Mesenchymal stem cell (in vitro differentiated cells and primary cell): ENCODE measurements around the gene RTRAF.

ENCODE experiments used
- DNase-seq: peaks from one replicate; pipeline ENCODE4 v3.0.0-alpha.2; 2013
- H2AFZ ChIP-seq: one replicate; pipeline ENCODE4 v1.6.1; 2013; ENCODE audit warnings: low read depth, mild to moderate bottlenecking, control low read depth, inconsistent platforms, low read length, moderate library complexity
- H2AK5ac ChIP-seq: 2 replicates; pipeline ENCODE4 v1.6.1; 2013; ENCODE audit warnings: low read length, moderate library complexity, mild to moderate bottlenecking, inconsistent platforms; ENCODE audit not compliant: severe bottlenecking
- H2BK120ac ChIP-seq: one replicate; pipeline ENCODE4 v1.6.1; 2013; ENCODE audit warnings: low read depth, mild to moderate bottlenecking, inconsistent platforms, low read length, moderate library complexity
- H2BK12ac ChIP-seq, 2 experiments: one replicate each; pipeline ENCODE4 v1.6.1; 2013; ENCODE audit warnings: inconsistent platforms in 2 of 2, low read length in 2 of 2, mild to moderate bottlenecking in 2 of 2, moderate library complexity in 2 of 2, control low read depth in 1 of 2
- H2BK15ac ChIP-seq: one replicate; pipeline ENCODE4 v1.6.1; 2013; ENCODE audit warnings: mild to moderate bottlenecking, low read depth, inconsistent platforms; ENCODE audit not compliant: poor library complexity, severe bottlenecking
- H2BK5ac ChIP-seq: 2 replicates; pipeline ENCODE4 v1.6.1; 2013; ENCODE audit warnings: low read depth, mild to moderate bottlenecking, low read length, control low read depth, inconsistent platforms; ENCODE audit not compliant: poor library complexity, severe bottlenecking
- H3K14ac ChIP-seq, 2 experiments: one replicate each; pipeline ENCODE4 v1.6.1; 2013; ENCODE audit warnings: inconsistent platforms in 2 of 2, low read length in 2 of 2, control low read depth in 1 of 2, mild to moderate bottlenecking in 1 of 2, moderate library complexity in 1 of 2
- H3K18ac ChIP-seq, 2 experiments: one replicate each; pipeline ENCODE4 v1.6.1; 2013; ENCODE audit warnings: inconsistent platforms in 2 of 2, low read length in 2 of 2, control low read depth in 1 of 2, low read depth in 1 of 2, mild to moderate bottlenecking in 1 of 2
- H3K23ac ChIP-seq, 2 experiments: one replicate each; pipeline ENCODE4 v1.6.1; 2013; ENCODE audit warnings: inconsistent platforms in 2 of 2, low read length in 2 of 2, mild to moderate bottlenecking in 2 of 2, moderate library complexity in 2 of 2, control low read depth in 1 of 2
- H3K27ac ChIP-seq: 2 replicates; pipeline ENCODE4 v1.5.1; 2013; ENCODE audit warnings: mild to moderate bottlenecking, moderate library complexity, low read length, control low read depth, inconsistent platforms; ENCODE audit not compliant: poor library complexity, severe bottlenecking
- H3K27me3 ChIP-seq, 2 experiments: 2 replicates each; pipeline versions ENCODE4 v1.6.1 to v1.7.0; 2013; ENCODE audit warnings: low read length in 2 of 2, mild to moderate bottlenecking in 2 of 2, moderate library complexity in 2 of 2, control low read depth in 1 of 2, inconsistent platforms in 1 of 2; ENCODE audit not compliant: control insufficient read depth in 1 of 2, insufficient read depth in 1 of 2
- H3K36me3 ChIP-seq, 2 experiments: 2 replicates each; pipeline versions ENCODE4 v1.6.1 to v1.7.0; 2013; ENCODE audit warnings: low read length in 2 of 2, control low read depth in 1 of 2, inconsistent platforms in 1 of 2, low read depth in 1 of 2, mild to moderate bottlenecking in 1 of 2; ENCODE audit not compliant: insufficient read depth in 2 of 2, control insufficient read depth in 1 of 2
- H3K4ac ChIP-seq, 2 experiments: one replicate each; pipeline ENCODE4 v1.6.1; 2013; ENCODE audit warnings: inconsistent platforms in 2 of 2, low read length in 2 of 2, mild to moderate bottlenecking in 2 of 2, moderate library complexity in 2 of 2, control low read depth in 1 of 2, low read depth in 1 of 2
- H3K4me1 ChIP-seq: 2 replicates; pipeline ENCODE4 v1.6.1; 2013; ENCODE audit warnings: low read depth, low read length, control low read depth; ENCODE audit not compliant: control insufficient read depth, insufficient read depth
- H3K4me2 ChIP-seq: 2 replicates; pipeline ENCODE4 v1.6.1; 2013; ENCODE audit warnings: low read length, mild to moderate bottlenecking, inconsistent platforms; ENCODE audit not compliant: poor library complexity, severe bottlenecking
- H3K4me3 ChIP-seq, 2 experiments: 2 replicates each; pipeline versions ENCODE4 v1.5.1 to v1.7.0; 2013; ENCODE audit warnings: low read length in 2 of 2, mild to moderate bottlenecking in 2 of 2, control low read depth in 1 of 2, low read depth in 1 of 2; ENCODE audit not compliant: insufficient read depth in 1 of 2
- H3K79me1 ChIP-seq: replicated peaks from 2 replicates; pipeline ENCODE4 v1.6.1; 2013; ENCODE audit warnings: mild to moderate bottlenecking, control low read depth, low read length, inconsistent platforms; ENCODE audit not compliant: poor library complexity, severe bottlenecking
- H3K9ac ChIP-seq: 2 replicates; pipeline ENCODE4 v1.7.0; 2013; ENCODE audit warnings: mild to moderate bottlenecking, low read length, moderate library complexity
- H3K9me3 ChIP-seq: 2 replicates; pipeline ENCODE4 v1.7.0; 2013; ENCODE audit warnings: mild to moderate bottlenecking, low read length; ENCODE audit not compliant: control insufficient read depth
- H4K8ac ChIP-seq: one replicate; pipeline ENCODE4 v1.6.1; 2013; ENCODE audit warnings: inconsistent platforms, mild to moderate bottlenecking, low read length, moderate library complexity
- H4K91ac ChIP-seq: one replicate; pipeline ENCODE4 v1.6.1; 2013; ENCODE audit warnings: mild to moderate bottlenecking, low read length, inconsistent platforms
- WGBS: methylation state at CpG from one replicate; pipeline ENCODE4 v1.1.7; 2013; ENCODE audit warnings: mixed read lengths; 5-methylcytosine and 5-hydroxymethylcytosine counted together

Gene RTRAF

DNA sequence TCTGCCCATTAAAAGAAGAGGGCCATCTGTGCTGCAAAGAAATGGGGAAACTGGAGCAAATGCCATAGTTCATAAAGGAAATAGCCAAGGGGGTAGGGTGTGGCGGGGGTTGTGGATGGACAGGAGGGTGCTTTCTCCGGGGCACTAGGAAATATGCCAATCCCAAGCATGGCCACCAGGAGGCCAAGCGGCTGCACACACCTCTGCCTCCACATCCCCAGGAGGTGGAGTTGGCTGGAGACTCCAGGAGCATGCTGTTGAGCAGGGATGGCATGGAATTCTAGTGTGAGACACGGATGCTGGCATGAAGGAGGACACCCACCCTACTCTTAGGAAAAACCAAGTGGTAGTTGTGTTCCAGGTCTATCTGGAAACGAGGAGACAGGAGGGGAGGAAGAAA is 54.3 kb downstream of the RTRAF start:
- H4K8ac ChIP-seq, result no peak overlapping the region
- 62% methylated on average over 1 of the region's 5 CpGs for WGBS
- peaks cover 3 to 36% of the 10 kb centered on the region in 2 experiments for H3K36me3 ChIP-seq
- peak; percentile 57 for DNase-seq
- peaks cover 0 to 25% of the 10 kb centered on the region in 2 experiments for H3K27me3 ChIP-seq
- H3K14ac ChIP-seq, result no peak overlapping the region
- no peak overlapping the region for H3K23ac ChIP-seq
- H3K27ac ChIP-seq, result no peak overlapping the region
- H3K9me3 ChIP-seq, result no peaks in the 10 kb centered on the region
- no peak overlapping the region for H3K4ac ChIP-seq
- H3K4me3 ChIP-seq, result no peak overlapping the region
- no peak overlapping the region for H2AK5ac ChIP-seq
- H3K9ac ChIP-seq, result no peak overlapping the region
- no peak overlapping the region for H4K91ac ChIP-seq
- H3K79me1 ChIP-seq, result no peaks in the 10 kb centered on the region
- H2BK12ac ChIP-seq, result no peak overlapping the region
- H3K4me2 ChIP-seq, result no peak overlapping the region
- H2AFZ ChIP-seq, result no peak overlapping the region
- H3K4me1 ChIP-seq, result peaks cover 3% of the 10 kb centered on the region
- H2BK120ac ChIP-seq, result no peak overlapping the region
- no peak overlapping the region for H2BK5ac ChIP-seq
- peak overlapping the region; percentile 9 for H2BK15ac ChIP-seq
- no peak overlapping the region for H3K18ac ChIP-seq

DNA sequence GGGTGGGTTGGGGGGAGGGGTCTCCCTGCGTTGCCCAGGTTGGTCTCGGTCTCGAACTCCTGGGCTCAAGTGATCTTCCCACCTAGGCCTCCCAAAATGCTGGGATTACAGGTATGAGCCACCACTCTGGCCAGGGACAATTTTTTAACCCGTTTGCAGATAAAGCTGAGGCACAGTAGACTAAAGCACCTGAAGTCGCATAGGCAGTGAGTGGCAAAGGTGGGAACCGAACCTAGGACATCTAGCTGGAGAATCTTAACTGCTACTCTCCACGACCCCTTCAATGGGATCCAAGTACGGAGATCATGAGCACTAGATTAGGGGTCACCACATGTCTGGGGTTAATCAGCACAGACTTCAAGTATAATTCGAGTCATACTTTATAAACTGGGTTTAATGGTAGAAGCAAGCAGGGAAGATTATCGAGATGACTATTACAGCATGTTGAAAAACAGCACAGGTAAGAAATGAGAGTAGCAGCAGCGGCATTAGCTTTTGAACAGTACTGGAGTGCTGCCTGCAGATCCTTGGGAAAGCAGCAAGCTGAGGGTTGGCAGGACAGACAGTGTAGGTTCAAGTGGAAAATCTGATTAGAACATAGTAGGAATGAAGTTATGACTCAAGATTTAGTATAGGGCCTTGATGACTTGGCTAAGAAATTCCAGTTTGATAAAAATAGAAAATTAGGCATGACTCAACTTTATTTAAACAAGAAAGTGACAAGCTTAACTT is 55.6 kb downstream of the RTRAF start:
- Histone ChIP-seq H3K79me1 (no peaks in the 10 kb centered on the region), H3K9me3 (no peaks in the 10 kb centered on the region), H3K4me2 (no peak overlapping the region), H2AFZ (no peak overlapping the region), H3K4ac (peak overlapping the region in 1 of 2 experiments; percentile 24), H3K4me1 (peaks cover 10% of the 10 kb centered on the region), H2BK12ac (peak overlapping the region in 1 of 2 experiments; percentile 81), H3K18ac (no peak overlapping the region), H3K9ac (peak overlapping the region; percentile 69), H2BK5ac (no peak overlapping the region), H2BK15ac (peak overlapping the region; percentile 44), H4K8ac (peak overlapping the region; percentile 31), H2AK5ac (no peak overlapping the region), H3K27me3 (peaks cover 0 to 28% of the 10 kb centered on the region in 2 experiments), H2BK120ac (no peak overlapping the region), H3K23ac (no peak overlapping the region), H3K14ac (no peak overlapping the region), H3K27ac (no peak overlapping the region), H3K36me3 (peaks cover 3 to 26% of the 10 kb centered on the region in 2 experiments), H3K4me3 (peak overlapping the region in 1 of 2 experiments; percentile 12), H4K91ac (no peak overlapping the region)
- DNase-seq, result peak; percentile 90
- 88% methylated on average over 11 of the region's 11 CpGs for WGBS

DNA sequence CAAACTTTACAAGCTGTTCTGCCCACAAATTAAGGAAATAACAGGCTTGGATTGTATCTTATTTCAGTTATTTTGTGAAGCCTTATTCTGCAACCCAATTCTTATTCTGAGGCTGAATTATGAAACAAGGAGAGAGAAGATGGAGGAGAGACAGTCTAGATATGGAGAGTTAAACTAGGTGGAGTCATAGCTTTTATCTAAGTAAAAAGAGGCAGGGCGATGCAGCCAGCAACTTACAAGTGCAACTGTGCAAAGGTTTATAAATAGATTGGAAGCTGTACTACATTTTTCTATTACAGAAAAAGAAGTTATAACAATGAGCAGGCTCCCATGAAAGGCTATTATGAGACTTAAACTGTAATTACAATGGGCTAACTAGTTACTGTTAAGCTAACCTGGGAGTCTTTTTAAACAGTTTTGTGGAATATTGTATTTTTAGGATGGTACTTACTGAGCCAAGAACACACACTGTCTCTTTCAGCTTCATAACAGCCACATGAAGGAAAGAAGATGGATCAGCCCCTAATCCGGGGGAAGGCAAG is 57.1 kb downstream of the RTRAF start:
- no peak overlapping the region for H3K9ac ChIP-seq
- no peak overlapping the region for H3K4me2 ChIP-seq
- H2BK15ac ChIP-seq, result no peak overlapping the region
- WGBS, result 100% methylated on average over 1 of the region's 2 CpGs
- peaks cover 10% of the 10 kb centered on the region for H3K4me1 ChIP-seq
- H4K91ac ChIP-seq, result no peak overlapping the region
- H2AK5ac ChIP-seq, result no peak overlapping the region
- no peak overlapping the region for H3K4ac ChIP-seq
- H3K36me3 ChIP-seq, result peaks cover 3 to 11% of the 10 kb centered on the region in 2 experiments
- no peak for DNase-seq
- H3K79me1 ChIP-seq, result no peaks in the 10 kb centered on the region
- no peak overlapping the region for H2BK5ac ChIP-seq
- H2AFZ ChIP-seq, result peak overlapping the region; percentile 42
- no peak overlapping the region for H3K14ac ChIP-seq
- no peak overlapping the region for H2BK120ac ChIP-seq
- no peak overlapping the region for H2BK12ac ChIP-seq
- H3K9me3 ChIP-seq, result no peaks in the 10 kb centered on the region
- H3K4me3 ChIP-seq, result no peak overlapping the region
- no peak overlapping the region for H3K23ac ChIP-seq
- no peak overlapping the region for H3K18ac ChIP-seq
- H3K27me3 ChIP-seq, result peaks cover 0 to 42% of the 10 kb centered on the region in 2 experiments
- no peak overlapping the region for H4K8ac ChIP-seq
- no peak overlapping the region for H3K27ac ChIP-seq

DNA sequence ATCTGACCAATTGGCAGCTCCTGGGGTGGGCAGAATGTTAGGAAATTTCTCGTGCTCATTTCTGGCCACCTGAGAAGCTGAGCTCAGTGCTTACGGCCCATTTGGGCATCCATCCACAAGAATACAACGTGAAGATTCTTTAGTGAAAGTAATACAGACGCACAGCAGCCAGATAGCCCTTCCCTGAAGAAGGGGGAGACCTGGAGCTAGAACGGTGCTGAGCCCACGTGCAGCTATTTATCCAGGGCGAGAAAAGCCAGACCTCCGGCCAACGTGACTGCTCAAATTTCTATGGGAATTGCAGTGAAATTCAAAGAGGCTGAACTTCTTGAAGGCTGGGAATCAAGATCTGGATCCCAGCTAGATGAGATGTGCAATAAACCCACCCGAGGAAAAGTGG is 58.8 kb downstream of the RTRAF start:
- Histone ChIP-seq H3K27ac (no peak overlapping the region), H3K4me2 (no peak overlapping the region), H3K4me3 (no peak overlapping the region), H3K36me3 (peaks cover 0 to 3% of the 10 kb centered on the region in 2 experiments), H2AK5ac (no peak overlapping the region), H3K23ac (no peak overlapping the region), H3K9me3 (no peaks in the 10 kb centered on the region), H2BK5ac (no peak overlapping the region), H3K79me1 (no peaks in the 10 kb centered on the region), H3K9ac (peak overlapping the region; percentile 53), H3K4me1 (peaks cover 10% of the 10 kb centered on the region), H4K91ac (no peak overlapping the region), H3K14ac (no peak overlapping the region), H3K27me3 (peaks cover 0 to 43% of the 10 kb centered on the region in 2 experiments), H3K4ac (no peak overlapping the region), H2BK15ac (no peak overlapping the region), H2BK12ac (no peak overlapping the region), H2BK120ac (no peak overlapping the region), H2AFZ (no peak overlapping the region), H4K8ac (no peak overlapping the region), H3K18ac (no peak overlapping the region)
- no peak for DNase-seq
- WGBS, result 90% methylated on average over 10 of the region's 10 CpGs
